ENCODE data around the gene LRCOL1. TPM values are rescaled to one million over a fixed set of nuclear protein-coding genes. Genes with fewer than 3 reads are reported as not detected.

LRCOL1 gene
- total and polyA plus RNA-seq, 2 of the 8 experiments (the other 6 are each of a cell fraction or from before 2014, with no cell fraction given), result not detected

DNA sequence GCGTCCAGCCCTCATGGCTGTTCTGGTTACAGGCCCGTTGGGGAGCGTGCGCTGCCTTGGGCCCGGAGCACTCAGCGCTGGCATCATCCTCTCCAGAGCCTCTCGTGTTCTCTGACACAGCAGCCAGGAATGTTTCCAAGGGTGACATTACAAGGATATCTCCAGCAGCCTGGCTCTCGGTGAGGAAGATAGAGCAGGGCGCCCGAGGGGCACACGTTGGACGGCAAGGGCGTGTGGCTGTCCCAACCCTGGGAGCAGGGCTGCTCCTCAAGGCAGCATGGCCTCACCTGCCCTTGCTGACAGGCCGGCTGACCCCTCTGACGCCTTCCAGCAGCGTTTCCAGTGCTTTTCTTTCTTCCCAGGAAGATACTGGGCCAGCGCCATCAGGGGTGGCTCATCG lies 14.4 kb downstream of the LRCOL1 start (continued):
- no peak for TF ChIP-seq BRCA1 (IDR thresholded peaks at IDR 0.05; ENCODE audit: low read depth, low read length)

Data from H1 (cell line).